ENCODE results near the gene EPHB1.

Gene EPHB1

GRCh38 chr3:134765468-134765867 lies 29.6 kb upstream of the EPHB1 start:
- no peak for DNase-seq (ENCODE audit: low read depth, low spot score)
- no peak overlapping the region for H3K4me3 ChIP-seq (ENCODE audit: low read depth, low read length)
- no peak for TF ChIP-seq CTCF (IDR thresholded peaks at IDR 0.05; ENCODE audit: low read depth, low read length)
- in situ Hi-C loops (cut with HindIII; ENCODE audit: low sequenced_read_pairs): no loop called here

- no peak overlapping the region for H3K4me3 ChIP-seq (ENCODE audit: low read depth, low read length)
- in situ Hi-C loops (cut with HindIII; ENCODE audit: low sequenced_read_pairs): no loop called here
- no peak for DNase-seq (ENCODE audit: low read depth, low spot score)
- TF ChIP-seq CTCF (IDR thresholded peaks at IDR 0.05; ENCODE audit: low read depth, low read length): no peak
Measured at GRCh38 chr3:134766290-134766689, 28.8 kb upstream of the EPHB1 start.

GRCh38 chr3:134768116-134768515 lies 26.9 kb upstream of the EPHB1 start:
- no peak for DNase-seq (ENCODE audit: low read depth, low spot score)
- H3K4me3 ChIP-seq (ENCODE audit: low read depth, low read length): no peak overlapping the region
- in situ Hi-C loops (cut with HindIII; ENCODE audit: low sequenced_read_pairs): no loop called here
- TF ChIP-seq CTCF (IDR thresholded peaks at IDR 0.05; ENCODE audit: low read depth, low read length): no peak

- TF ChIP-seq CTCF (IDR thresholded peaks at IDR 0.05; ENCODE audit: low read depth, low read length): no peak
- no peak for DNase-seq (ENCODE audit: low read depth, low spot score)
- in situ Hi-C loops (cut with HindIII; ENCODE audit: low sequenced_read_pairs): no loop called here
- H3K4me3 ChIP-seq (ENCODE audit: low read depth, low read length): no peak overlapping the region
Measured at GRCh38 chr3:134768837-134769236, 26.2 kb upstream of the EPHB1 start.

- no peak for TF ChIP-seq CTCF (IDR thresholded peaks at IDR 0.05; ENCODE audit: low read depth, low read length)
- DNase-seq (ENCODE audit: low read depth, low spot score): no peak
- in situ Hi-C loops (cut with HindIII; ENCODE audit: low sequenced_read_pairs): no loop called here
- no peak overlapping the region for H3K4me3 ChIP-seq (ENCODE audit: low read depth, low read length)
Measured at GRCh38 chr3:134769287-134769868, 25.7 kb upstream of the EPHB1 start.

GRCh38 chr3:134772011-134772410 lies 23.0 kb upstream of the EPHB1 start:
- H3K4me3 ChIP-seq (ENCODE audit: low read depth, low read length): no peak overlapping the region
- no peak for DNase-seq (ENCODE audit: low read depth, low spot score)
- in situ Hi-C loops (cut with HindIII; ENCODE audit: low sequenced_read_pairs): no loop called here
- TF ChIP-seq CTCF (IDR thresholded peaks at IDR 0.05; ENCODE audit: low read depth, low read length): no peak

GRCh38 chr3:134772591-134772990 lies 22.5 kb upstream of the EPHB1 start:
- in situ Hi-C loops (cut with HindIII; ENCODE audit: low sequenced_read_pairs): no loop called here
- TF ChIP-seq CTCF (IDR thresholded peaks at IDR 0.05; ENCODE audit: low read depth, low read length): no peak
- H3K4me3 ChIP-seq (ENCODE audit: low read depth, low read length): no peak overlapping the region
- DNase-seq (ENCODE audit: low read depth, low spot score): no peak

Measured in astrocyte of the spinal cord (primary cell).